HAP-1 (cell line): ENCODE measurements around the gene CFAP97D2.
"Not testable (repeated sequence)": the region's sequence is repeated elsewhere in the genome, so short reads cannot be mapped to it uniquely, and the experiment has no call there.

Experiments used
- DNase-seq, 2 experiments: peaks; one replicate each; pipeline ENCODE4 v3.0.0-alpha.2; 2016 to 2020; ENCODE audit warnings: low spot score in 2 of 2
- H3K27me3 ChIP-seq: fragments of 250-450 bp; sonication (Bioruptor Pico); 2 replicates; pipeline ENCODE4 v1.5.1; 2020; ENCODE audit warnings: low read depth, mild to moderate bottlenecking, moderate library complexity
- H3K36me3 ChIP-seq: fragments of 250-450 bp; sonication (Bioruptor Pico); replicated peaks from 2 replicates; pipeline ENCODE4 v1.5.1; 2020; ENCODE audit warnings: mild to moderate bottlenecking
- H3K4me1 ChIP-seq: fragments of 250-450 bp; sonication (Bioruptor Pico); 2 replicates; pipeline ENCODE4 v1.5.1; 2020; ENCODE audit warnings: mild to moderate bottlenecking
- H3K4me3 ChIP-seq: fragments of 250-450 bp; sonication (Bioruptor Pico); 2 replicates; pipeline ENCODE4 v1.5.1; 2020; ENCODE audit warnings: mild to moderate bottlenecking, moderate library complexity
- H3K9me3 ChIP-seq: fragments of 250-450 bp; sonication (Bioruptor Pico); 2 replicates; pipeline ENCODE4 v1.5.1; 2020; ENCODE audit warnings: mild to moderate bottlenecking, moderate library complexity
- in situ Hi-C: fragments of 300-500 bp; cut with MboI; formaldehyde crosslinking; loops from 3 replicates; pipeline ENCODE4 v1.14.3; 2020; ENCODE audit warnings: low sequenced_read_pairs, inconsistent platforms, mixed read lengths

CFAP97D2 gene

GRCh38 chr13:114257014-114257413 lies 78.0 kb downstream of the CFAP97D2 start:
- in situ Hi-C loops: no loop called here
- Histone ChIP-seq H3K9me3 (no peaks in the 10 kb centered on the region), H3K27me3 (no peaks in the 10 kb centered on the region), H3K4me1 (peaks cover 7% of the 10 kb centered on the region), H3K36me3 (peaks cover 64% of the 10 kb centered on the region), H3K4me3 (no peak overlapping the region)
- peak; percentile 51 to 53 for DNase-seq

DNA sequence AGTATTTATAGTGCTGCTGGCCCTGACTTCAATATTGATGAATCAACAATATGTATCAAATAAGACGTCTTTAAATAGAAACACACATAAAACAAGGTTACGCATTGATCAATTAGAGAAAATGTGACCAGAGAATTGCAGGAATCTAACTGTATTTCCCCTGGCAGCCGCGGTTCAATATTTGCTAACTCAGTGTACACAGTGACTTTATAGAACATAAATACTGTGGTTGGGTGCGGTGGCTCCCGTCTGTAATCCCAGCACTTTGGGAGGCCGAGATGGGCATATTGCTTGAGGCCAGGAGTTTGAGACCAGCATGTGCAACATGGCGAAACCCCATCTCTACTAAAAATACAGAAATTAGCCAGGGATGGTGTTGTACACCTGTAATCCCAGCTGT lies 79.5 kb downstream of the CFAP97D2 start:
- no peak overlapping the region for H3K4me3 ChIP-seq
- peaks cover 80% of the 10 kb centered on the region for H3K36me3 ChIP-seq
- peaks cover 7% of the 10 kb centered on the region for H3K4me1 ChIP-seq
- no peaks in the 10 kb centered on the region for H3K27me3 ChIP-seq
- H3K9me3 ChIP-seq: no peaks in the 10 kb centered on the region
- in situ Hi-C loops: no loop called here
- DNase-seq: no peak

GRCh38 chr13:114259374-114259773 lies 80.3 kb downstream of the CFAP97D2 start:
- H3K27me3 ChIP-seq: no peaks in the 10 kb centered on the region
- no peak for DNase-seq
- in situ Hi-C loops: no loop called here
- peaks cover 87% of the 10 kb centered on the region for H3K36me3 ChIP-seq
- H3K4me1 ChIP-seq: peaks cover 7% of the 10 kb centered on the region
- H3K9me3 ChIP-seq: no peaks in the 10 kb centered on the region
- H3K4me3 ChIP-seq: no peak overlapping the region

DNA sequence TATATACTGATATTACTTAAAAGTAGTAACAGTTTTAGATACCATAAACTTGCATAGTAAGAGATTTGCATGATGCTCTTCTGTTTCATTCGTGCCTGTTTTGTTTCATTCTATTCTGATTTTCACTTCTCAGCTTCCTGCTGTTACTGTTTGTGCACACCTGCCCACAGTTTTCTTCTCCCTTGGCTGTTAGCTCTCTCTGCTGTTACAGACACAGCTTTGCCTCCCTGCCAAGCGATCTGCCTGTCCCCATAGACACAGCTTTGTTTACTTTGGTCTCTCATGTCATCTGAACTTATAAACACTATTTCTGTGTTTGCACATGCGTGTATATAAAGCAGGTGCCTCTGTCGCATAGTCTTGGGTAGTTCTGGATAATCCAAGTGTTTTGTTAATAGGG lies 80.9 kb downstream of the CFAP97D2 start:
- no peaks in the 10 kb centered on the region for H3K9me3 ChIP-seq
- DNase-seq: no peak
- H3K4me1 ChIP-seq: peaks cover 11% of the 10 kb centered on the region
- peaks cover 88% of the 10 kb centered on the region for H3K36me3 ChIP-seq
- H3K4me3 ChIP-seq: no peak overlapping the region
- no peaks in the 10 kb centered on the region for H3K27me3 ChIP-seq
- in situ Hi-C loops: no loop called here

DNA sequence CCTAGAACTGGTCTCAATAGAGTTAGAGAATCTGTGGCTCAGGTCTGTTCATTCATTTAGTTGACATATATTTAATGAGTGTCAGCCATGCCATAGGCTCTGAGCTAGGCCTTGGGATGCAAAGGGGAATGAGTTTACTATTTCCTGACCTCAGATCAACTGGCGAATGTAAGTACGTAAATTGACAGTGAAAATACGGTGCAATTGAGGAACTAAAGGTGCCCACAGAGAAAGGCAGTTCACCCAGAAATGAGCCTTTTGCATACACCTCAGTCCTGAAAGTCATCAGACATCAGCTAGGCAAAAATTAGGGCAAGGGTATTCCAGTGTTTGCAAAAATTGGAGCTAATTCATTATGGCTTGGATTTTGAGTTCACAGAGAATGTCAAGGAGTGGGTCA lies 81.8 kb downstream of the CFAP97D2 start:
- H3K4me3 ChIP-seq: no peak overlapping the region
- H3K36me3 ChIP-seq: peaks cover 88% of the 10 kb centered on the region
- in situ Hi-C loops: no loop called here
- peaks cover 16% of the 10 kb centered on the region for H3K4me1 ChIP-seq
- no peak for DNase-seq
- H3K27me3 ChIP-seq: no peaks in the 10 kb centered on the region
- H3K9me3 ChIP-seq: no peaks in the 10 kb centered on the region

GRCh38 chr13:114261328-114261965 lies 82.4 kb downstream of the CFAP97D2 start:
- peaks cover 88% of the 10 kb centered on the region for H3K36me3 ChIP-seq
- no peak for DNase-seq

DNA sequence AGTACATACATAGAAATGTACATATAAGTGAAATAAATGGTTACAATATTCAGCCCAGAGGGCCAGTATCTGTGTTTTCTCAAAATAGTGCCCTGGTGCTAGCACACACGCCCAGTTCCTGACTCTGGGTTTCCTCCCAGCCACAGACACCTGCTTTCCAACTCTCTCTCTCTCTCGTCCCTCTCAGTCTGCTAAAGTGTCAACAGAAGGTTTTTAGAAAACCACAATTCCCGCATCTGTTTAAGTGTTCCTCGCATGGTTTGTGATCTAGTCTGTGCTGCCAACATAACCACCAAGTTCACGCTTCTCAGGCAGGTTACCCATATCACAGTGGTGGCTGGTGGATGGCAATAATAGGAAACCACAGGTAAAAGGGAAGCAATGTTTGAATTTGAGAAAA lies 84.5 kb downstream of the CFAP97D2 start:
- in situ Hi-C loops: no loop called here
- DNase-seq: no peak
- Histone ChIP-seq H3K27me3 (no peaks in the 10 kb centered on the region), H3K9me3 (no peaks in the 10 kb centered on the region), H3K4me1 (peaks cover 10% of the 10 kb centered on the region), H3K36me3 (peaks cover 85% of the 10 kb centered on the region), H3K4me3 (no peak overlapping the region)

More at GRCh38 chr13:114261328-114261965, 82.4 kb downstream of the CFAP97D2 start:
- Histone ChIP-seq H3K4me3 (no peak overlapping the region), H3K27me3 (no peaks in the 10 kb centered on the region), H3K9me3 (no peaks in the 10 kb centered on the region), H3K4me1 (peaks cover 16% of the 10 kb centered on the region)
- in situ Hi-C loops: no loop called here

DNA sequence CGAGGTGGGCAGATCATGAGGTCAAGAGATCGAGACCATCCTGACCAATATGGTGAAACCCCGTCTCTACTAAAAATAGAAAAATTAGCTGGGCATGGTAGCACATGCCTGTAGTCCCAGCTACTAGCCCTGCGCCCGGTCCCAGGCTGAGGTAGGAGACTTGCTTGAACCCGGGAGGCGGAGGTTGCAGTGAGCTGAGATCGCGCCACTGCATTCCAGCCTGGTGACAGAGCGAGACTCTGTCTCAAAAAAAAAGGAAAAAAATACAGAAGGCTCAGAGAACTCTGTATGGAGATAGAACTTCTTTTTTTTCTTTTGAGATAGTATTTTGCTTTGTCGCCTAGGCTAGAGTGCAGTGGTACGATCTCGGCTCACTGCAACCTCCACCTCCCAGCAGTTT lies 85.3 kb downstream of the CFAP97D2 start:
- H3K4me3 ChIP-seq, H3K9me3 ChIP-seq, in situ Hi-C loops, H3K27me3 ChIP-seq, DNase-seq, H3K4me1 ChIP-seq: not testable (repeated sequence)
- H3K36me3 ChIP-seq: peaks cover 87% of the 10 kb centered on the region

DNA sequence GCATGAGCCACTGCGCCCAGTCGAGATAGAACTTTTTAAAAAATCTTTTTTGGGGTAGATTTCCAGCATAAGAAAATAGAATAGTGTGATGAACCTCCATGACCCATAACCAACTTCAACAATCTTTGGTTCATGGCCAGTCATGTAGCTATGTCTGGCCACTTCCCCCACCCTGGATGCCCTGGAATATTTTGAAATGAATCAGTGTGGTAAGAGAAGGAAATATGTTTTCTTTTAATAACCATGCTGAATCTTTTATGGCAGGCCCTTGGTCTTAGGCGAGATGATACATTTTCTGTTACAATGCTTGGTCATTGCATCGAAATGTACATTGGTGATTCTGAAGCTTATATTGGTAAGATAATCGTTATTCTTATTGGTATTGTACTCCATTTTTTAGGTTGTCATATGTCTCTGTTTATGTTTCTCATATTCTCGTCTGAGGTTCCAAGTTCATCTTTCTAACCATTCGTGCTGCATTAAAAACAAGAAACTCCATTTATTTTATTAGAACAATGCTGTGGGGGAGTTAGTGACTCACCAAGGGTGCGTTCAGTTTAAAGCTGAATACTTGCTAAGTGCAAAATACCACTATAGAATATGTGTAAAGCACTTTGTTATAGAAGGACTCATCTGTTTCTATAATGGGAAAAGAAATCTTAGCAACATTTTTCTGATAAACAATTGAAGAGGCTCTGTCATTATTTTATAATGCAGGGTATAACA lies 86.0 kb downstream of the CFAP97D2 start:
- Histone ChIP-seq H3K4me1 (peaks cover 10% of the 10 kb centered on the region), H3K9me3 (no peaks in the 10 kb centered on the region), H3K27me3 (no peaks in the 10 kb centered on the region), H3K4me3 (no peak overlapping the region), H3K36me3 (peaks cover 83% of the 10 kb centered on the region)
- in situ Hi-C loops: no loop called here
- peak in 1 of 2 experiments; percentile 32 for DNase-seq

- in situ Hi-C loops: no loop called here
- H3K4me1 ChIP-seq: peaks cover 10% of the 10 kb centered on the region
- H3K4me3 ChIP-seq: no peak overlapping the region
- no peaks in the 10 kb centered on the region for H3K9me3 ChIP-seq
- no peak for DNase-seq
- peaks cover 71% of the 10 kb centered on the region for H3K36me3 ChIP-seq
- no peaks in the 10 kb centered on the region for H3K27me3 ChIP-seq
Observed at GRCh38 chr13:114266241-114266640, 87.2 kb downstream of the CFAP97D2 start.

DNA sequence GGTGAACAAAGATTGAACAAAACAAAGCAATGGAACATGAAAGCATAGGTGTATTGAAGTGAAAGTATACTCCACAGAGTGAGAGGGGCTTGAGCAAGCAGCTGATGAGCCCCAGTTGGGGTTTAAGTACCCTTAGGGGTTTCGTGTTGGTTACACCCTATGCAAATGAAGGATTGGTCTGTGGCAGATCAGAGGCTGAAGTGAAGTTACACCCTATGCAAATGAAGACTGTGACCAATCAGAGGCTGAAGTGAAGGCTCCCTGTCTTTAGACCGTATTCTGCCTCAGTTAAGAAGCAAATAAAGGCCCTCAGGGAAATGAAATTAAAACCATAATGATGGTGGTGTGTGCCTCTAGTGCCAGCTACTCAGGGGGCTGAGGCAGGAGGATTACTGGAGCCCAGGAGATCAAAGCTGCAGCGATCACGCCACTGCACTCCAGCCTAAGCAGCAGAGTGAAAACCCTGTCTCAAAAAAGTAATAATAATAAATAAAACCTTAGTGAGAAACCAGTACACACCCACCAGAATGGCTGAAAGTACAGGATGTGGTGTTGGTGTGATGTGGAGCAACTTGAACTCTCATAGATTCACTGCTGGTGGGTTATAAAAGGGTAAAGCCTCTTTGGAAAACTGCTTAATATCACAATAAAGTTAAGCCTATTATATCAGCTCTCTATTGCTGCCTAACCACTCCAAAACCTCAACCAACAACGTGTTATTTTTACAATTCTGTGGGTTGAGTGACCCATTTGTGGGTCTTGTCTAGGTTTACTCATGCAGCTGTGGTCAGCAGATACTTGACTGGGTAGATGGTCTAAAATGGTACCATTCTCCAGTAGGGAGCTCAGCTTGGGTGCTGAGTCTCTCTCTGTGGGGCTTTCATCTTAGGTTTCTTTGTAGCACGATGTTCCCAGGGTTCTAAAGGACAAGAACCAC lies 89.6 kb downstream of the CFAP97D2 start:
- Histone ChIP-seq H3K27me3 (no peaks in the 10 kb centered on the region), H3K4me3 (no peak overlapping the region), H3K9me3 (no peaks in the 10 kb centered on the region), H3K36me3 (peaks cover 62% of the 10 kb centered on the region), H3K4me1 (peaks cover 10% of the 10 kb centered on the region)
- DNase-seq: no peak
- in situ Hi-C loops: no loop called here

- peaks cover 10% of the 10 kb centered on the region for H3K4me1 ChIP-seq
- H3K36me3 ChIP-seq: peaks cover 60% of the 10 kb centered on the region
- DNase-seq: no peak
- in situ Hi-C loops: no loop called here
- no peaks in the 10 kb centered on the region for H3K27me3 ChIP-seq
- no peaks in the 10 kb centered on the region for H3K9me3 ChIP-seq
- H3K4me3 ChIP-seq: no peak overlapping the region
Observed at GRCh38 chr13:114269281-114269770, 90.3 kb downstream of the CFAP97D2 start.
